Vagina (tissue), 2 donors: ENCODE measurements around the gene ZNF853. TPM values are rescaled to one million over a fixed set of nuclear protein-coding genes. Genes with fewer than 3 reads are reported as not detected.
"Not testable (repeated sequence)": the region's sequence is repeated elsewhere in the genome, so short reads cannot be mapped to it uniquely, and the experiment has no call there.

ENCODE experiments used
- DNase-seq, 2 donors: peaks; one replicate each; pipeline ENCODE4 v3.0.0-alpha.2; 2017; ENCODE audit errors: extremely low spot score in 2 of 2
- H3K27ac ChIP-seq: fragments of 200-600 bp; sonication (generic); one replicate; pipeline ENCODE4 v1.5.1; 2019
- H3K27me3 ChIP-seq: fragments of 200-600 bp; sonication (generic); one replicate; pipeline ENCODE4 v1.5.1; 2019
- H3K36me3 ChIP-seq, 2 donors: fragments of 200-600 bp; sonication (generic); one replicate each; pipeline ENCODE4 v1.5.1; 2017 to 2019
- H3K4me1 ChIP-seq: fragments of 200-600 bp; sonication (generic); one replicate; pipeline ENCODE4 v1.5.1; 2019
- H3K4me3 ChIP-seq, 2 donors: fragments of 200-600 bp; sonication (generic); 1 replicate in 1 of 2; 2 replicates in 1 of 2; pipeline ENCODE4 v1.5.1; 2016 to 2019
- H3K9me3 ChIP-seq: fragments of 200-600 bp; sonication (generic); one replicate; pipeline ENCODE4 v1.5.1; 2019
- POLR2A ChIP-seq, 2 donors: fragments of 450-650 bp; IDR thresholded peaks; one replicate each; pipeline ENCODE4 v1.6.1; 2017; ENCODE audit warnings: antibody characterized with exemption in 2 of 2, mild to moderate bottlenecking in 2 of 2, moderate library complexity in 2 of 2
- POLR2AphosphoS5 ChIP-seq, 2 donors: sonication (generic); formaldehyde crosslinking; IDR thresholded peaks; one replicate each; pipeline ENCODE4 v1.9.0; 2017; ENCODE audit warnings: antibody characterized with exemption in 2 of 2, mild to moderate bottlenecking in 2 of 2, low read depth in 1 of 2; ENCODE audit not compliant: insufficient read depth in 1 of 2
- intact Hi-C: fragments of 100-400 bp; cut with DNase I; formaldehyde crosslinking; loops from one replicate; pipeline ENCODE4 v1.15.1; 2023
- total RNA-seq: library from RNA; depleted of rRNA; stranded (reverse); fragments of >200 nt; gene quantifications from one replicate; pipeline ENCODE4 v1.2.3, GENCODE V29; 2016
- TF ChIP-seq, protein P1 (sequence below), 3 experiments: fragments of 450-650 bp in 2 of 3; fragments of 200-600 bp in 1 of 3; sonication (generic) in 1 of 3; IDR thresholded peaks; one replicate each; pipeline ENCODE4 v1.5.1; 2017 to 2019; ENCODE audit warnings: antibody characterized with exemption in 3 of 3, mild to moderate bottlenecking in 2 of 3, moderate library complexity in 2 of 3

ZNF853 gene
- total RNA-seq, 1 donor from 2014 or later: 14.0 TPM

DNA sequence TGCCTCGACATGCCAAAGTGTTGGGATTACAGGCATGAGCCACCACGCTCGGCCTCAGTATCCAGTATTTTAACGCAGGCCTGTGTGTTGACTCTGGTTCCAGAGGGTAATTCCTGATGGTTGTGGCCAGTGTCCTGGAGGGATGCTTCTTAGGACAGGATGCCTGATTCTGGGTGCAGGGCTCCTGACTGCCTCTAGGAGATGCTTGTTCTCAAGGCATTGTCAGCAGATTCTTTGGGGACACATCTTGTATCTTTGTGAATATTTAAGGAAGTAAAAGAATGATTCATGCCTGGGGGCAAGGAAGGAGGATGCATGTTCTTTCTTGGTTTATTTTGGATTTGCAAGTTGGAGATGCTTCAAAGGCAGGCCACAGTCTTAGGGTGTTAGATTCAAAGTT, 36.0 kb upstream of the ZNF853 start:
- no peak for DNase-seq
- peaks cover 8% of the 10 kb centered on the region for H3K4me1 ChIP-seq
- intact Hi-C loops: no loop called here
- no peak overlapping the region for H3K27ac ChIP-seq
- no peaks in the 10 kb centered on the region for H3K9me3 ChIP-seq
- H3K4me3 ChIP-seq: no peak overlapping the region
- H3K27me3 ChIP-seq: no peaks in the 10 kb centered on the region
- TF ChIP-seq, protein P1, sequence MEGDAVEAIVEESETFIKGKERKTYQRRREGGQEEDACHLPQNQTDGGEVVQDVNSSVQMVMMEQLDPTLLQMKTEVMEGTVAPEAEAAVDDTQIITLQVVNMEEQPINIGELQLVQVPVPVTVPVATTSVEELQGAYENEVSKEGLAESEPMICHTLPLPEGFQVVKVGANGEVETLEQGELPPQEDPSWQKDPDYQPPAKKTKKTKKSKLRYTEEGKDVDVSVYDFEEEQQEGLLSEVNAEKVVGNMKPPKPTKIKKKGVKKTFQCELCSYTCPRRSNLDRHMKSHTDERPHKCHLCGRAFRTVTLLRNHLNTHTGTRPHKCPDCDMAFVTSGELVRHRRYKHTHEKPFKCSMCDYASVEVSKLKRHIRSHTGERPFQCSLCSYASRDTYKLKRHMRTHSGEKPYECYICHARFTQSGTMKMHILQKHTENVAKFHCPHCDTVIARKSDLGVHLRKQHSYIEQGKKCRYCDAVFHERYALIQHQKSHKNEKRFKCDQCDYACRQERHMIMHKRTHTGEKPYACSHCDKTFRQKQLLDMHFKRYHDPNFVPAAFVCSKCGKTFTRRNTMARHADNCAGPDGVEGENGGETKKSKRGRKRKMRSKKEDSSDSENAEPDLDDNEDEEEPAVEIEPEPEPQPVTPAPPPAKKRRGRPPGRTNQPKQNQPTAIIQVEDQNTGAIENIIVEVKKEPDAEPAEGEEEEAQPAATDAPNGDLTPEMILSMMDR (IDR thresholded peaks at IDR 0.05): no peak
- no peak for TF ChIP-seq POLR2A (IDR thresholded peaks at IDR 0.05)
- TF ChIP-seq POLR2AphosphoS5 (IDR thresholded peaks at IDR 0.05; ENCODE audit: insufficient read depth in 1 of 2, low read depth in 1 of 2): no peak
- H3K36me3 ChIP-seq: peaks cover 0 to 39% of the 10 kb centered on the region in 2 donors

DNA sequence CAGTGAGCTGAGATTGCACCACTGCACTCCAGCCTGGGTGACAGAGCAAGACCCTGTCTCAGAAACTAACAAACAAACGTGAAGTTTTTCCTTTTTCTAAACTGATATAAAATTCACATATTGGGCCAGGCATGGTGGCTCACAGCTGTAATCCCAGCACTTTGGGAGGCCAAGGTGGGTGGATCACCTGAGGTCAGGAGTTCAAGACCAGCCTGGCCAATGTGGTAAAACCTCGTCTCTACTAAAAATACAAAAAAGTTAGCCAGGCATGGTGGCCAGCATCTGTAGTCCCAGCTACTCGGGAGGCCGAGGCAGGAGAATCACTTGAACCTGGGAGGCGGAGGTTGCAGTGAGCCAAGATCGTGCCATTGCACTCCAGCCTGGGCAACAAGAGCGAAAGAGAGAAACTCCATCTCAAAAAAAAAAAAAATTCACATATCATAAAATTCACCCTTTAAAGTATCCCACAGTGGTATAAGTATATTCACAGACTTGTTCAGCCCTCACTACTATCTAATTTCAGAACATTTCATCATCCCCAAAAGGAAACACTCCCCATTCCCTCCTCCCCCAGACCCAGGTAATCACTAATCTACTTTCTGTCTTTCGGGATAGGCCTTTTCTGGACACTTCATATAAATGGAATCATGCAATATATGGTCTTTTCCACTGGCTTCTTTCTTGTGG, 29.5 kb upstream of the ZNF853 start:
- intact Hi-C loops: not testable (repeated sequence)

DNA sequence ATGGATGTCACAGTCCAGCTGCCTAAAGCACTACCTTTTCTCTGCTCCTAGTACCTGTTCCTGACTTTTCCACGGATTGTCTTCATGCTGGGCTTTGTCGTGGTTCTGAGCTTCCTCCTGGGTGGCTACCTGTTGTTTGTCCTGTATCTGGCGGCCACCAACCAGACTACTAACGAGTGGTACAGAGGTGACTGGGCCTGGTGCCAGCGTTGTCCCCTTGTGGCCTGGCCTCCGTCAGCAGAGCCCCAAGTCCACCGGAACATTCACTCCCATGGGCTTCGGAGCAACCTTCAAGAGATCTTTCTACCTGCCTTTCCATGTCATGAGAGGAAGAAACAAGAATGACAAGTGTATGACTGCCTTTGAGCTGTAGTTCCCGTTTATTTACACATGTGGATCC, 26.8 kb upstream of the ZNF853 start:
- no peak for DNase-seq
- Histone ChIP-seq H3K27me3 (no peaks in the 10 kb centered on the region), H3K27ac (no peak overlapping the region), H3K4me1 (peaks cover 23% of the 10 kb centered on the region), H3K36me3 (peaks cover 0 to 48% of the 10 kb centered on the region in 2 donors), H3K4me3 (no peak overlapping the region), H3K9me3 (no peaks in the 10 kb centered on the region)
- intact Hi-C loops: no loop called here
- TF ChIP-seq, protein P1 (IDR thresholded peaks at IDR 0.05): no peak
- TF ChIP-seq POLR2A (IDR thresholded peaks at IDR 0.05) (no peak), POLR2AphosphoS5 (IDR thresholded peaks at IDR 0.05; ENCODE audit: insufficient read depth in 1 of 2, low read depth in 1 of 2) (no peak)

More for the DNA sequence above, 29.5 kb upstream of the ZNF853 start:
- not testable (repeated sequence) for H3K27me3 ChIP-seq, H3K9me3 ChIP-seq, H3K4me3 ChIP-seq, DNase-seq, H3K27ac ChIP-seq
- peaks cover 0 to 51% of the 10 kb centered on the region in 2 donors for H3K36me3 ChIP-seq
- H3K4me1 ChIP-seq: peaks cover 10% of the 10 kb centered on the region

GRCh38 chr7:6589151-6589828, 26.1 kb upstream of the ZNF853 start:
- no peak for DNase-seq
- no peaks in the 10 kb centered on the region for H3K9me3 ChIP-seq
- no peaks in the 10 kb centered on the region for H3K27me3 ChIP-seq
- H3K27ac ChIP-seq: no peak overlapping the region
- H3K4me1 ChIP-seq: peaks cover 23% of the 10 kb centered on the region
- intact Hi-C loops: no loop called here
- peaks cover 0 to 48% of the 10 kb centered on the region in 2 donors for H3K36me3 ChIP-seq
- H3K4me3 ChIP-seq: peak overlapping the region; percentile 70 to 74
- TF ChIP-seq POLR2AphosphoS5 (IDR thresholded peaks at IDR 0.05; ENCODE audit: insufficient read depth in 1 of 2, low read depth in 1 of 2) (no peak), POLR2A (IDR thresholded peaks at IDR 0.05) (no peak)
- TF ChIP-seq, protein P1 (IDR thresholded peaks at IDR 0.05): no peak

GRCh38 chr7:6589829-6590644, 25.4 kb upstream of the ZNF853 start, which contains the start of gene INTS15:
TSS of gene INTS15 (plus strand) at chr7:6590021. CDS start at chr7:6590284, 263 bp downstream.
- TF ChIP-seq POLR2A (IDR thresholded peaks at IDR 0.05) (peak in 1 of 2 donors; percentile 49), POLR2AphosphoS5 (IDR thresholded peaks at IDR 0.05; ENCODE audit: insufficient read depth in 1 of 2, low read depth in 1 of 2) (peak in 1 of 2 donors; percentile 41)
- TF ChIP-seq, protein P1 (IDR thresholded peaks at IDR 0.05): peak; percentile 38 to 90 (median 46)
- H3K36me3 ChIP-seq: peaks cover 0 to 47% of the 10 kb centered on the region in 2 donors
- H3K9me3 ChIP-seq: no peaks in the 10 kb centered on the region
- H3K27ac ChIP-seq: peak within 1 kb of the TSS; percentile 83
- intact Hi-C loops: no loop called here
- DNase-seq: no peak
- H3K27me3 ChIP-seq: no peaks in the 10 kb centered on the region
- peaks cover 23% of the 10 kb centered on the region for H3K4me1 ChIP-seq
- H3K4me3 ChIP-seq: peak within 1 kb of the TSS; percentile 70 to 74
